H9 (cell line): Measurements from ENCODE around the gene SRPX. TPM values are rescaled to one million over a fixed set of nuclear protein-coding genes. Genes with fewer than 3 reads are reported as not detected.

ENCODE experiments used
- DNase-seq: peaks from one replicate; pipeline ENCODE4 v3.0.0-alpha.2; 2017
- H2AFZ ChIP-seq: one replicate; pipeline ENCODE4 v1.6.1; 2013; ENCODE audit warnings: mild to moderate bottlenecking, low read length, control low read depth, moderate library complexity
- H2AK5ac ChIP-seq: 2 replicates; pipeline ENCODE4 v1.6.1; 2013; ENCODE audit warnings: low read length, control low read depth, mixed read lengths; ENCODE audit not compliant: insufficient read length
- H2BK120ac ChIP-seq: one replicate; pipeline ENCODE4 v1.6.1; 2013; ENCODE audit warnings: low read depth, mild to moderate bottlenecking, low read length, control low read depth, inconsistent platforms; ENCODE audit not compliant: poor library complexity, severe bottlenecking
- H2BK12ac ChIP-seq: 2 replicates; pipeline ENCODE4 v1.6.1; 2013; ENCODE audit warnings: low read length, control low read depth, mixed read lengths, low read depth; ENCODE audit not compliant: insufficient read length
- H2BK15ac ChIP-seq: 2 replicates; pipeline ENCODE4 v1.6.1; 2013; ENCODE audit warnings: low read depth, low read length, control low read depth
- H2BK20ac ChIP-seq: one replicate; pipeline ENCODE4 v1.6.1; 2013; ENCODE audit warnings: low read depth, mild to moderate bottlenecking, low read length, control low read depth, inconsistent platforms; ENCODE audit not compliant: poor library complexity, severe bottlenecking
- H2BK5ac ChIP-seq: 2 replicates; pipeline ENCODE4 v1.6.1; 2013; ENCODE audit warnings: low read length, control low read depth, mixed read lengths; ENCODE audit not compliant: insufficient read length
- H3K14ac ChIP-seq: 2 replicates; pipeline ENCODE4 v1.6.1; 2013; ENCODE audit warnings: low read length, control low read depth; ENCODE audit not compliant: insufficient read depth
- H3K18ac ChIP-seq: 2 replicates; pipeline ENCODE4 v1.6.1; 2013; ENCODE audit warnings: low read depth, mild to moderate bottlenecking, mixed read lengths, low read length, control low read depth; ENCODE audit not compliant: insufficient read length
- H3K23ac ChIP-seq: 2 replicates; pipeline ENCODE4 v1.6.1; 2013; ENCODE audit warnings: low read length, control low read depth, mixed read lengths, low read depth; ENCODE audit not compliant: insufficient read length
- H3K23me2 ChIP-seq: 2 replicates; pipeline ENCODE4 v1.6.1; 2013; ENCODE audit warnings: low read depth, mild to moderate bottlenecking, mixed read lengths, low read length, control low read depth; ENCODE audit not compliant: insufficient read length, poor library complexity, severe bottlenecking
- H3K27ac ChIP-seq: 2 replicates; pipeline ENCODE4 v1.5.1; 2013; ENCODE audit warnings: low read length, control low read depth, mixed read lengths, low read depth; ENCODE audit not compliant: insufficient read length
- H3K27me3 ChIP-seq: 2 replicates; pipeline ENCODE4 v1.6.1; 2013; ENCODE audit warnings: low read length, control low read depth, inconsistent platforms; ENCODE audit not compliant: insufficient read depth
- H3K4ac ChIP-seq: 2 replicates; pipeline ENCODE4 v1.6.1; 2013; ENCODE audit warnings: low read depth, mild to moderate bottlenecking, control low read depth, inconsistent platforms, low read length, moderate library complexity
- H3K4me1 ChIP-seq: 2 replicates; pipeline ENCODE4 v1.6.1; 2013; ENCODE audit warnings: low read length, control low read depth, inconsistent platforms; ENCODE audit not compliant: insufficient read depth
- H3K4me2 ChIP-seq: 2 replicates; pipeline ENCODE4 v1.6.1; 2013; ENCODE audit warnings: low read length, control low read depth, mixed read lengths; ENCODE audit not compliant: insufficient read length, insufficient read depth
- H3K56ac ChIP-seq: 2 replicates; pipeline ENCODE4 v1.6.1; 2013; ENCODE audit warnings: low read depth, mild to moderate bottlenecking, mixed read lengths, low read length, control low read depth; ENCODE audit not compliant: insufficient read length
- H3K79me1 ChIP-seq: 2 replicates; pipeline ENCODE4 v1.6.1; 2013; ENCODE audit warnings: low read depth, mild to moderate bottlenecking, moderate library complexity, low read length, control low read depth, inconsistent platforms; ENCODE audit not compliant: insufficient read depth, poor library complexity, severe bottlenecking
- H3K79me2 ChIP-seq: 2 replicates; pipeline ENCODE4 v1.6.1; 2013; ENCODE audit warnings: low read length, control low read depth, inconsistent platforms; ENCODE audit not compliant: insufficient read depth
- H3K9ac ChIP-seq: 2 replicates; pipeline ENCODE4 v1.6.1; 2013; ENCODE audit warnings: low read length, control low read depth, mixed read lengths; ENCODE audit not compliant: insufficient read length; ENCODE audit errors: extremely low read depth
- H3K9me3 ChIP-seq: one replicate; pipeline ENCODE4 v1.6.1; 2013; ENCODE audit warnings: low read depth, low read length, inconsistent platforms; ENCODE audit not compliant: control insufficient read depth
- H3T11ph ChIP-seq: one replicate; pipeline ENCODE4 v1.6.1; 2013; ENCODE audit warnings: mild to moderate bottlenecking, low read length, control low read depth, inconsistent platforms
- H4K20me1 ChIP-seq: one replicate; pipeline ENCODE4 v1.6.1; 2013; ENCODE audit not compliant: control insufficient read depth, insufficient read length, insufficient read depth
- H4K5ac ChIP-seq: 2 replicates; pipeline ENCODE4 v1.6.1; 2013; ENCODE audit warnings: low read depth, mild to moderate bottlenecking, mixed read lengths, low read length, control low read depth; ENCODE audit not compliant: insufficient read length
- H4K8ac ChIP-seq: replicated peaks from 2 replicates; pipeline ENCODE4 v1.6.1; 2013; ENCODE audit warnings: low read length, control low read depth, mixed read lengths, low read depth; ENCODE audit not compliant: insufficient read length
- H4K91ac ChIP-seq: 2 replicates; pipeline ENCODE4 v1.6.1; 2013; ENCODE audit warnings: low read depth, mild to moderate bottlenecking, moderate library complexity, mixed read lengths, low read length, control low read depth; ENCODE audit not compliant: insufficient read length
- H3K27ac Mint-ChIP-seq, 3 experiments: 2 replicates in 2 of 3; 3 replicates in 1 of 3; pipeline ENCODE4 v1.8.0; 2020 to 2021; ENCODE audit warnings: mixed read lengths in 3 of 3, mild to moderate bottlenecking in 1 of 3, moderate library complexity in 1 of 3
- H3K27me3 Mint-ChIP-seq: 2 replicates; pipeline ENCODE4 v1.8.0; 2021; ENCODE audit warnings: low read depth, mild to moderate bottlenecking, moderate library complexity, mixed read lengths
- H3K36me3 Mint-ChIP-seq, 3 experiments: 2 replicates in 2 of 3; 3 replicates in 1 of 3; pipeline ENCODE4 v1.8.0; 2020 to 2021; ENCODE audit warnings: low read depth in 3 of 3, mixed read lengths in 3 of 3; ENCODE audit not compliant: insufficient read depth in 1 of 3
- H3K4me1 Mint-ChIP-seq, 2 experiments: 2 replicates each; pipeline ENCODE4 v1.8.0; 2020; ENCODE audit warnings: mixed read lengths in 2 of 2
- H3K4me3 Mint-ChIP-seq, 2 experiments: 2 replicates in 1 of 2; 3 replicates in 1 of 2; pipeline ENCODE4 v1.8.0; 2020 to 2021; ENCODE audit warnings: mild to moderate bottlenecking in 2 of 2, mixed read lengths in 2 of 2, moderate library complexity in 1 of 2
- H3K9me3 Mint-ChIP-seq, 2 experiments: 2 replicates in 1 of 2; 3 replicates in 1 of 2; pipeline ENCODE4 v1.8.0; 2020; ENCODE audit warnings: mild to moderate bottlenecking in 2 of 2, mixed read lengths in 2 of 2, moderate library complexity in 1 of 2
- WGBS: extraction: QIAGEN DNeasy Blood & Tissue Kit; methylation state at CpG from one replicate; pipeline ENCODE4 v1.1.7; 2013; ENCODE audit warnings: missing lambda C conversion rate, low lambda C conversion rate, mixed read lengths; ENCODE audit not compliant: insufficient read length; ENCODE audit errors: extremely low coverage; 5-methylcytosine and 5-hydroxymethylcytosine counted together
- total RNA-seq: library from RNA; stranded (reverse); gene quantifications from 2 replicates; pipeline ENCODE4 v1.2.1, GENCODE V29; 2021
- TF ChIP-seq, protein P1 (sequence below): fragments of 200-600 bp; sonication (generic); conservative IDR thresholded peaks from 3 replicates; pipeline ENCODE4 v1.8.0; 2021; ENCODE audit warnings: antibody characterized with exemption, mild to moderate bottlenecking

SRPX gene
- total RNA-seq, 1 experiment from 2014 or later = 2.8 TPM

DNA sequence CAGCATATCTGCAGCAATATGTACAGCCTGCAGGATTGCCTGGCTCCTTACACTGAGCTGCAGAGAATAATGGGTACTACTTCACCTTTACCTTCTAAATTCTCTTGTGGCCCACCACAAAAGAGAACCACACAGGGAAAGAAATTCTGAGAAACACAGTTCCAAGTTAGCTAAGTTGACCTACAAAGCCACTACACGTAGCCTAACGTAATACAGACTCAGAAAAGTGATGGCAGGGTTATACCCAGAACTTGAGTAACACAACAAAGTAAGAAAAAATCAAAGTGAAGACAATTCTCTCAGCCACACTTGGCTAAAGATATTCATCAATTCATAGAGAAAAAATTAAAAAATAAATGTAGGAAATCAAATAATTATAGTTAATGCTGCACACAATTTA is 26.4 kb upstream of the SRPX start:
- no peaks in the 10 kb centered on the region; the same call in 1 of the 2 replicates for H3K27me3 Mint-ChIP-seq
- Histone ChIP-seq H2BK5ac (no peak overlapping the region), H3T11ph (no peak overlapping the region), H4K20me1 (no peaks in the 10 kb centered on the region), H3K79me2 (no peaks in the 10 kb centered on the region), H3K14ac (no peak overlapping the region), H3K9ac (no peak overlapping the region), H4K5ac (no peak overlapping the region), H3K23me2 (no peaks in the 10 kb centered on the region), H3K23ac (no peak overlapping the region), H2BK20ac (no peak overlapping the region), H3K9me3 (no peaks in the 10 kb centered on the region), H3K4me2 (no peak overlapping the region), H3K4me1 (no peaks in the 10 kb centered on the region), H3K56ac (no peak overlapping the region), H3K4ac (no peak overlapping the region), H3K27ac (no peak overlapping the region), H3K79me1 (no peaks in the 10 kb centered on the region), H4K8ac (no peak overlapping the region), H2BK15ac (no peak overlapping the region), H3K27me3 (no peaks in the 10 kb centered on the region), H4K91ac (no peak overlapping the region), H3K18ac (no peak overlapping the region), H2BK12ac (no peak overlapping the region), H2BK120ac (no peak overlapping the region), H2AFZ (no peak overlapping the region), H2AK5ac (no peak overlapping the region)
- TF ChIP-seq, protein P1, sequence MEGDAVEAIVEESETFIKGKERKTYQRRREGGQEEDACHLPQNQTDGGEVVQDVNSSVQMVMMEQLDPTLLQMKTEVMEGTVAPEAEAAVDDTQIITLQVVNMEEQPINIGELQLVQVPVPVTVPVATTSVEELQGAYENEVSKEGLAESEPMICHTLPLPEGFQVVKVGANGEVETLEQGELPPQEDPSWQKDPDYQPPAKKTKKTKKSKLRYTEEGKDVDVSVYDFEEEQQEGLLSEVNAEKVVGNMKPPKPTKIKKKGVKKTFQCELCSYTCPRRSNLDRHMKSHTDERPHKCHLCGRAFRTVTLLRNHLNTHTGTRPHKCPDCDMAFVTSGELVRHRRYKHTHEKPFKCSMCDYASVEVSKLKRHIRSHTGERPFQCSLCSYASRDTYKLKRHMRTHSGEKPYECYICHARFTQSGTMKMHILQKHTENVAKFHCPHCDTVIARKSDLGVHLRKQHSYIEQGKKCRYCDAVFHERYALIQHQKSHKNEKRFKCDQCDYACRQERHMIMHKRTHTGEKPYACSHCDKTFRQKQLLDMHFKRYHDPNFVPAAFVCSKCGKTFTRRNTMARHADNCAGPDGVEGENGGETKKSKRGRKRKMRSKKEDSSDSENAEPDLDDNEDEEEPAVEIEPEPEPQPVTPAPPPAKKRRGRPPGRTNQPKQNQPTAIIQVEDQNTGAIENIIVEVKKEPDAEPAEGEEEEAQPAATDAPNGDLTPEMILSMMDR = no peak
- H3K9me3 Mint-ChIP-seq = peaks cover 69 to 78% of the 10 kb centered on the region in 2 experiments
- no peak overlapping the region for H3K27ac Mint-ChIP-seq
- WGBS = no CpG with 5 or more reads among the region's 2 CpGs
- no peaks in the 10 kb centered on the region; a peak in 2 of 7 replicates for H3K36me3 Mint-ChIP-seq
- H3K4me3 Mint-ChIP-seq = no peak overlapping the region
- no peaks in the 10 kb centered on the region for H3K4me1 Mint-ChIP-seq
- no peak for DNase-seq
